OCI-M2 (cell line): ENCODE data around the gene NDUFB4.

Experiments used
- DNase-seq: peaks from one replicate; lab custom pipeline; 2025; ENCODE audit not compliant: unreplicated experiment; lab: John Stamatoyannopoulos, UW

Gene NDUFB4

DNA sequence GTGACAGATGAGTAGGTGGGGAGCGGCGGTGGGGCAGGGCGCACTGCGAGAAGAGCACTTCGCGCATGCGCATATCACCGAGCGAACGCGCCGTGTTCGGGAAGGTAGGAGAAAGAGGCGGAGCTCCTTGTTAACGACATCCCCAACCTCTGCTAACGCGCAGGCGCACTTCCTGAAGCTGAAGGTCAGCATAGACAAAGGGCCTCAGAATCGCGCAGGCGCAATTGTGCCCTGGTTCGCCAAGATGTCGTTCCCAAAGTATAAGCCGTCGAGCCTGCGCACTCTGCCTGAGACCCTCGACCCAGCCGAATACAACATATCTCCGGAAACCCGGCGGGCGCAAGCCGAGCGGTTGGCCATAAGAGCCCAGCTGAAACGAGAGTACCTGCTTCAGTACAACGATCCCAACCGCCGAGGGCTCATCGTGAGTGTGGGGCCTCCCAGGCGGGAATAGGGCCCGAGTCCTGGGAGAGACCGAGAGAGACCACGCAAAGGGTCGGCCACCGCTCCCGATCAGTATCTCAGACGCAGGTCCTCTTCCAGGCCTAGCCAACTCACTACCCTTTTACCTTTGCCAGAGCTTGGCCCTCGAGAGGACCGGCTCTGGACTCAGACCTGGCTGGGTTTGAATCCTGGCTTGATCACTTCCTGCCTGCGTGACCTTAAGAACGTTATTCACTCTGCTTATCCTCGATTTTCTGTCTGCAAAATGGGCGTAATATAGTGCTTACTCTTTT lies at the start of gene NDUFB4:
Gene NDUFB4 (plus strand): TSS at position 221 of the 737 bp plus-strand sequence. CDS start 24 bp downstream, at position 245.
- DNase-seq = peak; percentile 86

GRCh38 chr3:120550546-120550945 lies 45.6 kb upstream of the NDUFB4 start:
- DNase-seq = no peak

DNA sequence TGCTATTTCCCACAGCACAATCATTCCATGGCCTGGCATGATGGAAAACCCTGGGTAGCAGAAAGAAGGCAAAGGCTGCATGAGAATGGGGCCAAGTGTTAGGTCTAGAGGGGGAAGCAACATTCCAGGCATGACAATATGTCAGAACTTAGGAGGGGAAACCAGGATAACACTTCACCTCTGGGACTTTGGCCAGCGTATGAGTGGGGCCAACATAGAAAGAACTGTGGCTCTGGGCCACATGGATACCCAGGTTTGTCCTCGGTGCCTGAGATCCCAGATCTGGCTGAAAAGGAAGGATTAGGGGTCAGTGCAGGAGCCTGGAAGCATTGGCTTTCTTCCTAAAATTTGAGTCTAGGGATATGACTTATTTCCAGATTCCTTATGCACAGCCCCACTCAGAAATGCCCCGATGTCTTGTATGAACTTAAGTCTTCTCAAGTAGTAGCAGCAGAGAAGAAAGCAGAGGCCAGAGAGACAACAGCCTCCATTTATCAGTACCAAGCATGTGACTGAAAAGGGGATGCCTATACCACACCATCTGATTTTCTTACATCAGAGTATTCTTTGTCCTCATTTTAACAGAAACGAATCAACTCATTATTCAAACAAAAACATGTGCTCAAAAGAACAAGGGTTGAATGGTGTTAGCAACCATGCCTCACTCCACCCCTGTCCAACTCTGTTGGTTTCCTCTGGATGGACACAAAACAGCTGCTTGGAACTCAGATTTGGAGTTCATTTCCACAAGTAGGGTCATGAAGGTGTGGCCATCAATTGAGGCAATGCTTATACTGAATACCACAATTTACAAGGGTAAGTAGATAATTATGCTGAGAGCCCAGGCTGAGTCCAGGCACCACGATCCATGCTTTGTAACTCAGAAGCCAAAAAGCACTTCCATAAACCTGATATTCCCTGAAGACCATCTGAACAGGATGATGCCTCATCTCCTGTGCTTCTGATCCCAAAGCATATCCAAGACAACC lies 43.7 kb upstream of the NDUFB4 start:
- DNase-seq = no peak

DNA sequence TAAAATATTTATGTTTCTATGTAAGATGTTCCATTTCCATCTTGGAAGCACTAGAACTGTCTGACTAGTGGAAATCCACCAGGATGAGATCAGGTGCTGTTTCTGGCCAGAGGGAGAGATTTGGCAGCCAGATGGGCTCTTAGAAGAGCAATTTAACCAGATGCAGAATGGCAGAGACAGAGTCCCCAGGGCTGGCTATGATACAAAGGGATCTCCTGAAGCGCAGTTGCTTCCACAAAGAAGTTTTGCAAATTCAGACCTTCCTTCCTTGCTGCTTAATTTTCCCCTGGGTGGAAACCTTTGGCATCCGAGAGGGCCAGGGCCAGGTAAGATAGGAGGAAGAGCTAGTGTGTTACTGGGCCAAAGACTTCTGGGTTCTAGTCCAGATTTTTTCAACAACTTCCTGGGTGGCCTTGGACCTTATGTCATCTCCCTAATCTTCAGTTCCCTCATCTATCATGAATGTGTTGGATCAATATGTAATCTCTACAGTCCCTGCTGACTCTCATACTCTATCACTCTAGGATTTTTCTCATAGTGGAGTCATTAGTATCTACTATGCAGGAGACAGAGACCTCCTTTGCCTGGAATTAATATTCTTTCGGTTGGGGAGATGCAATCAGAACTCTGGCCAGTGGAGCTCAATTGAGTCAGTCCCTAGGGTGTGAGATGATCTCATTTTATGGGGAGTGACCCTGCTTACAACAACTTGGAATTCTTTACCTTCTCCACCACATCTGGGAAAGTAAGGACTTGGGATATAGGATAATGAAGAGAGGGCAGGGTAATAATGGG lies 41.1 kb upstream of the NDUFB4 start:
- no peak for DNase-seq

- DNase-seq = no peak
These were observed 40.3 kb upstream of the NDUFB4 start for GRCh38 chr3:120555657-120556509.

GRCh38 chr3:120557115-120557514 lies 39.0 kb upstream of the NDUFB4 start:
- DNase-seq = no peak

DNA sequence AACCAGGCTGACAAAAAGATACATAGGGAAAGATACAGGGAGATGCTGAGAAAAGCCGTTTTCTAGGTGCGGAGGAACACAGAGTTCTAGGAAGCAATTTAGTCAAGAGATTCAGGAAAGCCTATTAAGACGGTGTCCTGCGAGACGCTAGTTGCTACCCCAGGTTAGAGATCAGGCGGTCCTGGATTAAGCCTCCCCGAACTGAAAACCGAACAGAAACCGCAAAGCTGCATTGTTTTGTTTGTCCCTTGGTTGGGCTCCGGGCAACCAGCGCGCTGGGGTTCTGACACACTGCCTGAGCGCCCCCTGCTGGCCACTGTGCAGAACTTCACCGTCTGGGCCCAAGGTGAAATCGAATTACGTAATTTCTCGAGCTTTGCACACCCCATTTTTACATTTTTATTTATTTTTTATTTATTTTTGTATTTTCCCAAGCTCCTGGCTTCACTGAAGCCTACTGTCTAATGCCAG lies 37.3 kb upstream of the NDUFB4 start:
- DNase-seq = peak; percentile 73

DNA sequence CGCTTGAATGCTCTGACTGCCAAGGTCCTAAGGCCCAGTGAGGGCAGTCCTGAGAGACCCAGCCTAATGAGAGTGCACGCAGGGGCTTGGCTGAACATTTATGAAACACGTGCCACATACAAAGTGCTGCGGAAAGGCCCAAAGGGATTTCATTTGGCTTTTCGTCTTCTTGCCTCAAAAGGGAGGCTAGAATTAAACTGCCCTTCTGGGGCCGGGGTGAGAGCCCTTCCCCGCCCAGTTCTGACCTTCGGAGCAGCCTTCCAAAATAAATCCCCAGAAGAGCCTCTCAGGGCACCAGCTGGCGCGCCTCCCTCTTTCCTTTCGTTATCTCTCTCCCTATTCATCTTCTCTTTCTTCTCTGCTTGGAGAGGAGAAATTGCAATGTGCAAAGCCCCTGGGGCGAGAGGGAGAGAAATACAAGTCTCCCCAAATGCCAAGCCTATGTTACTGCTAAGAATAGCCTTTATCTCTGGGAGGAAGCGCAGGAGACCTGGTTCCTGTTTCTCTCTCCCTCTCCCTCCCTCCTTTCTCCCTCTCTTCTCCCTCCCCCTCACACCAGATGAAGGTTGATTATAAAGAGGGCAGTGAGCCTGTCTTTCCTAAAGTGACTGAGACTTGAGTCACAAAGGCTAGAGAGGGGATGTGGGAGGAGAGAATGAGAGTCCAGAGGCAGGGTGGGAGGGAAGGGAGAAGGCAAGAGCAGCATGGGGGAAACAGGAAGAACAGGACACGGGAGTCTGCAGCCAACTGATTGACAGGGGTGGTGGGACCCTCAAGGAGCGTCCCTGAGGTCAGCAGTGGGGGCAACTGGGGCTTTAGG lies 36.7 kb upstream of the NDUFB4 start:
- DNase-seq = no peak

DNA sequence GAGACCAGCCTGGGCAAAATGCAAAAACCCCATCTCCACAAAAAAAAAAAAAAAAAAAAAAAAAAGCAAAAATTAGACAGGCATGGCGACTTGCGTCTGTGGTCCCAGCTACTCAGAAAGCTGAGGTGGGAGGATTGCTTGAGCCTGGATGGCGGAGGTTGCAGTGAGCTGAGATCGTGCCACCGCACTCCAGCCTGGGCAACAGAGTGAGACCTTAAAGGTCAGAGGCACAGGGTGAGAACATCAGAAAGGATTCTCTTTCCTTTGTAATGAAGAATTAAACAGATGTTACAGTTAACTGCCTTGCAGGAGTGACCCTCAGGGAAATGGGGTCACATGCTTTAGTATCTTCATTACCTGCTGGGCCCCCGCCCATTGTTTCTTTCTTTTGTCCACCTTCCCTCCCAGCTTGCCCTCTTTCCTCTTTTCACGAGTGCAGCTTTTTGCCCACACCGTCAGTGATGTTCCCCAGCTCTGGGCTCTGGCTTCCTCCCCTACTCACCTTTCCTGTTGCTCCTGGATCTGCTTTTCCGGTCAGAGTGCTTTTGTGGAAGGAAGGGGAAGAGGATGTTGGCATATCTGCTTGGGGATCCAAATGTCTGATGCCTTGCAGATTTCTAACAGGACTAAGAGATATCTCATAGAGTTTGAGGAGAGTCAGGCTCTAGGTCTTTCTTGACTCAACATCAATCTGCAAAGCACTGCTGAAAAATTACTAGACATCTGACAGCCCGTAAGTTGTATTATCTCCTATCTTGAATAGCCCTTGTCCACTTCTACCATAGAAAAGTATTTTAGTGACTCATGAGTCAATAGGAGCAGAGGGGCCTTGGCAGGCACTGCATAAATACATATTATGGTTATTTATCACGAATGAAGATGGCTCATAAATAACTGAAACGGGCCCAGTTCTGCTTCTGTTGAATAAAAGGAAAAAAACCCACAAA lies 35.6 kb upstream of the NDUFB4 start:
- no peak for DNase-seq

DNA sequence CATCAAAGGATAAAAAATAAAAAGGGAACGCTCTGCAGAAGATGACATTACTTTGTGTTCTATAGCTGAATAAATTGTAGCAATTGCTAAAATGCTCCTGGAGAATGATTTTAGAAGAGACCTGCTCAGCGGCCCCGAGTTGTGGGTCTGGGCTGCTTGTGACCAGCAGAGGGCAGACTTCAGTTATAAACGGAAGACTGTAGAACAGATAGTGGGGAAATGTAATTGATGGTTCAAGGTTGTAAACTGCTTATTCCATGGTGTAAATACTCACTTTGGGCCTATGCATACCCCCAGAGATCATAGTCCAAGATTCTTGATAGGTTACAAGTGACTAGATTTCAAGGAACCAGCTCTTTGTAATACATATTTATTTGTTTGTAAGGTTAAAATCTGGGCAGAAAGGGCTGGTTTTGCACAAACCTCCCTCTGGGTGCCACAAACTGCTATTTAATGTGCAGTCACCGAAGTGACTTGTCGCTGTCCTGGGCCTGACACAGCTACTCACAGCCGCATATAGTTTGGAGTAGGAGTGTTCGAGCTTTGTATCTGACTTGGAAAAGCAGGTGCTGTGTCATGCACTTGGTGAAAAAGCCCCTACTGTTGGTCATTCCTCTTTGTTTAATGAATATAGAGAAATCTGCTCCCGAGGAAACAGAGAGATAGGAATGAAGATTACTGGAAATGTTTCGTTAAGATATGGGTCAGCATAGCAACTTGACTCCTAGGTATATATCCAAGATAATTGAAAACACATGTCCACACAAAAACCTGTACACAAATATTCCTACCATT lies 34.7 kb upstream of the NDUFB4 start:
- DNase-seq = peak; percentile 1

DNA sequence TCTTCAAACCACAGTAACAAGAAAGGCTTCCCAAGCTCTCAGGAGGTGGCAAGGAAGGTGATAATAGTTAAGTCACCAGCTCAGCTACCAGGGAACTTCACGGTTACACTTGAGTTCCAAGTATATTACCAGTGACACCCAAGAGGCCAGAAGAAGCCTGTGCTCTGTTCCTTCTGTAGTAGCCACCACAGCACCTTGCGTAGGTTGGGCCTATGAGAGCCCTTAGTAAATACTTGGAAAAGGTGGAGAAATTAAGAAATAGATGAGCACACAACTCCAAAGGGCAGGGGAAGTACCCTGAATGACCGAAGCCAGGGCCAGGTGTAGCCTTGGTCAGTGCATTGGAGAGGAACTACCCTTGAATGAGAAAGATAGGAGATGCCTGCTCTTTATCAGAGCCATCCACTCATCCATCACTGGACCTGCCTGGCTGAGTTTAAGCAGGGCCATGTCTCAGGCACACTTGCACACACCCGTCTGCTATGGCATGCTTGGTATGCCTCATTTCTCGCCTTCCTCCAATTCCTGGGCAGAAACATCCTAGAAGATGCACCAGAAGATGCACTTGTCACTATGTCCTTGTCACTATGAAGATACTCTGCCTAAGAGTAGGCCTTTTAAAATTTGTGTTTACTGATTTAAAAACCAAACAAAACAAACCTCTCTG lies 32.6 kb upstream of the NDUFB4 start:
- DNase-seq = no peak

DNA sequence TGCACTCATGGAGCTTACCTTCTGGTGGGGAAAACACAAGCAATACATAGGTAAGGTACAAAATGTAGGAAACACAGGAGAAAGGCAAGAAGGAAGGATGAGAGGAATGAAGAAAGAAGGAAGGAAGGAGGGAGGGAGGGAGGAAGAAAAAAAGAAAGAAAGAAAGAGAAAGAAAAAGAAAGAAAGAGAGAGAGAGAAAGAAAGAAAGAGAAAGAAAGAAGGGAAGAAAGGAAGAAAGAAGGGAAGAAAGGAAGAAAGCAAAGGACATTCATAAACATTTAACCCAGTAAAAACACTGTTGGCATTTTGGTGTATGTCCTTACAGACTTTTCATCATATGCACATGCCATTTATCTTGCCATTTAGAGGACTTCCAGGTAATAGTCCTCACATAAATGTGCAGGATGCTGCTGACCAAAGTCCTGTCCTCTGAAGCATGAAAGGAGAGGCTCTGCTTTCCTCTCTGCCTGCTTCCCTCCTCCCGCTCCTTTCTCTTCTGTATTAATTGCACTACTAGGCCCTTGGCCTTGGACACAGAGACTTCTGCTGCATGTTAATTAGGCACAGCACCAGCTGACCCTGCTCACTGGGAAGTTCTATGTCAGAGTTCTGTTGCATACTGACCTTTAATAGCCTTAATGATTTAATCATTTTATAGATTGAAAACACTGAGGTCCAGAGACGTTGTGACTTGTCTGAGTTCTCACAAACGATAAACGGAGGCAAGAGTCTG lies 29.7 kb upstream of the NDUFB4 start:
- no peak for DNase-seq

- peak; percentile 36 for DNase-seq
These were observed 28.6 kb upstream of the NDUFB4 start for GRCh38 chr3:120567370-120568201.

- DNase-seq = no peak
These were observed 28.0 kb upstream of the NDUFB4 start for GRCh38 chr3:120568202-120568531.

DNA sequence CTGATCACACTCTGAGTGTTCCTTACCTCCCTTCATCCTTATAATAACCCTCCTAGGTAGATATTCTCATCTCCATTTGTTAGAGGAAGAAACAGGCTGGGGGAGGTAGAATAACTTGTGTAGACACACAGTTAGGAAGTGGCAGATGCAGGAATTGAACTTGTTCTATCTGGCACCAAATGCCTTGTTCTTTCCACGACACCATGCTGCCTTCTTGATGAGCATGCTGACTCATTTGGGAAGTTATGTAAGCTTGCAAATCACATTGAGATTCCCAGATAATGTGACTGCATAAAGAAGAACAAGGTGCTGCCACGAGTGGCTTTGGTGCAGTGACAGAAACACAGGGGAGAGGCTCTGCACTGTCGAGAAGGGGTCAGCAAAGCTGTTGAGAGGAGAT lies 27.5 kb upstream of the NDUFB4 start:
- no peak for DNase-seq
